ENCODE measurements around the gene CHST8.

The CHST8 gene

DNA sequence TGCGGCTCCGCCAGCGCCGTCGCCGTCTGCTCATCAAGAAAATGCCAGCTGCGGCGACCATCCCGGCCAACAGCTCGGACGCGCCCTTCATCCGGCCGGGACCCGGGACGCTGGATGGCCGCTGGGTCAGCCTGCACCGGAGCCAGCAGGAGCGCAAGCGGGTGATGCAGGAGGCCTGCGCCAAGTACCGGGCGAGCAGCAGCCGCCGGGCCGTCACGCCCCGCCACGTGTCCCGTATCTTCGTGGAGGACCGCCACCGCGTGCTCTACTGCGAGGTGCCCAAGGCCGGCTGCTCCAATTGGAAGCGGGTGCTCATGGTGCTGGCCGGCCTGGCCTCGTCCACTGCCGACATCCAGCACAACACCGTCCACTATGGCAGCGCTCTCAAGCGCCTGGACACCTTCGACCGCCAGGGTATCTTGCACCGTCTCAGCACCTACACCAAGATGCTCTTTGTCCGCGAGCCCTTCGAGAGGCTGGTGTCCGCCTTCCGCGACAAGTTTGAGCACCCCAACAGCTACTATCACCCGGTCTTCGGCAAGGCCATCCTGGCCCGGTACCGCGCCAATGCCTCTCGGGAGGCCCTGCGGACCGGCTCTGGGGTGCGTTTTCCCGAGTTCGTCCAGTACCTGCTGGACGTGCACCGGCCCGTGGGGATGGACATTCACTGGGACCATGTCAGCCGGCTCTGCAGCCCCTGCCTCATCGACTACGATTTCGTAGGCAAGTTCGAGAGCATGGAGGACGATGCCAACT, 150.5 kb downstream of the CHST8 start:
- no peak for DNase-seq (ENCODE audit: low read depth)
- TF ChIP-seq, protein P1, sequence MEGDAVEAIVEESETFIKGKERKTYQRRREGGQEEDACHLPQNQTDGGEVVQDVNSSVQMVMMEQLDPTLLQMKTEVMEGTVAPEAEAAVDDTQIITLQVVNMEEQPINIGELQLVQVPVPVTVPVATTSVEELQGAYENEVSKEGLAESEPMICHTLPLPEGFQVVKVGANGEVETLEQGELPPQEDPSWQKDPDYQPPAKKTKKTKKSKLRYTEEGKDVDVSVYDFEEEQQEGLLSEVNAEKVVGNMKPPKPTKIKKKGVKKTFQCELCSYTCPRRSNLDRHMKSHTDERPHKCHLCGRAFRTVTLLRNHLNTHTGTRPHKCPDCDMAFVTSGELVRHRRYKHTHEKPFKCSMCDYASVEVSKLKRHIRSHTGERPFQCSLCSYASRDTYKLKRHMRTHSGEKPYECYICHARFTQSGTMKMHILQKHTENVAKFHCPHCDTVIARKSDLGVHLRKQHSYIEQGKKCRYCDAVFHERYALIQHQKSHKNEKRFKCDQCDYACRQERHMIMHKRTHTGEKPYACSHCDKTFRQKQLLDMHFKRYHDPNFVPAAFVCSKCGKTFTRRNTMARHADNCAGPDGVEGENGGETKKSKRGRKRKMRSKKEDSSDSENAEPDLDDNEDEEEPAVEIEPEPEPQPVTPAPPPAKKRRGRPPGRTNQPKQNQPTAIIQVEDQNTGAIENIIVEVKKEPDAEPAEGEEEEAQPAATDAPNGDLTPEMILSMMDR (IDR thresholded peaks at IDR 0.05; ENCODE audit: low read depth, low read length, missing control alignments) = no peak
- no peak overlapping the region for H3K4me3 ChIP-seq (ENCODE audit: low read depth, low read length)

GRCh38 chr19:33772858-33773180, 151.1 kb downstream of the CHST8 start:
- TF ChIP-seq, protein P1 (IDR thresholded peaks at IDR 0.05; ENCODE audit: low read depth, low read length, missing control alignments) = no peak
- no peak overlapping the region for H3K4me3 ChIP-seq (ENCODE audit: low read depth, low read length)
- DNase-seq (ENCODE audit: low read depth) = no peak

DNA sequence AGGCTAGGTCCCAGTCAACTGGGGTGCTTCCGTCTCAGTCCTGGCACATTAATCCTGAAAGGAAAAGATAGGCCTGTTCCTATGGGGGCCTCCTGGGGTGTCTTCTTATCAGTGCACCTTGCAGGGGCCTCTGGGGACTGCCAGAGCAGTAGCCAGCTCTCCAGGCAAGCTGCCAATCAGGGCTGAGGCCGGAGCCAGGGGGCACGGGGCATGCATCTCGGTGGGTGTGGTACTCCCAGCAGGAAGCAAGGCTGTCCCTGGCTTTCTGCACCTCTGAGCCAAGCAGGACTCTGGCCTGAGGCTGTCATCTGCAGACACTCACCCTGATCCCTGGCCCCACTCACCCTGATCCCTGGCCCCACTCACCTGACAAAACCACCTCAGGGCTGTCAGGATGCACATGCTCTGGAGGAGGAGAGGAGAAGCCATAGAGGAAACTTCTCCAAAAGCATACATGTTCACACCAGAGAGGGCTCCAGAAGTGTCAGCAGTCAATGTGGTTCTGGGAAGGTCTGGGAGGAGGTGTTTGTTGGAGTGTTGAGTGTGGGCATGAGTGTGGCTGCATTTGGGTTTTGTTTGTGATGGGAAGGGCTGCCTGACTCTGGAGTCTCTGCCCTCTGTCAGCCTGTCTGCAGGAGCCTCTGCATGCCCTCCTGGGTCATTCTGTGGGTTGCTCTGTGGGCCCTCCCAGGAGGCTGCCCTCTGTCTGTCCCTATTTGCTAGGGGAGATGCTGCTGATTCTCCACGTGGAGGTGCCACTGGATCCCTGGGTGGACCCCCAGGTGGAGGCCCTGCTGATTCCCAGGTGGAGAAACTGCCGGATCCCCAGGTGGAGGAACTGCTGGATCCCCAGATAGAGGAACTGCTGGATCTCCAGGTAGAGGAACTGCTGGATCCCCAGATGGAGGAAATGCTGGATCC, 152.2 kb downstream of the CHST8 start:
- TF ChIP-seq, protein P1 (IDR thresholded peaks at IDR 0.05; ENCODE audit: low read depth, low read length, missing control alignments) = no peak
- DNase-seq (ENCODE audit: low read depth) = no peak
- no peak overlapping the region for H3K4me3 ChIP-seq (ENCODE audit: low read depth, low read length)

GRCh38 chr19:33774751-33775150, 153.0 kb downstream of the CHST8 start:
- DNase-seq (ENCODE audit: low read depth) = no peak
- no peak overlapping the region for H3K4me3 ChIP-seq (ENCODE audit: low read depth, low read length)
- TF ChIP-seq, protein P1 (IDR thresholded peaks at IDR 0.05; ENCODE audit: low read depth, low read length, missing control alignments) = no peak

DNA sequence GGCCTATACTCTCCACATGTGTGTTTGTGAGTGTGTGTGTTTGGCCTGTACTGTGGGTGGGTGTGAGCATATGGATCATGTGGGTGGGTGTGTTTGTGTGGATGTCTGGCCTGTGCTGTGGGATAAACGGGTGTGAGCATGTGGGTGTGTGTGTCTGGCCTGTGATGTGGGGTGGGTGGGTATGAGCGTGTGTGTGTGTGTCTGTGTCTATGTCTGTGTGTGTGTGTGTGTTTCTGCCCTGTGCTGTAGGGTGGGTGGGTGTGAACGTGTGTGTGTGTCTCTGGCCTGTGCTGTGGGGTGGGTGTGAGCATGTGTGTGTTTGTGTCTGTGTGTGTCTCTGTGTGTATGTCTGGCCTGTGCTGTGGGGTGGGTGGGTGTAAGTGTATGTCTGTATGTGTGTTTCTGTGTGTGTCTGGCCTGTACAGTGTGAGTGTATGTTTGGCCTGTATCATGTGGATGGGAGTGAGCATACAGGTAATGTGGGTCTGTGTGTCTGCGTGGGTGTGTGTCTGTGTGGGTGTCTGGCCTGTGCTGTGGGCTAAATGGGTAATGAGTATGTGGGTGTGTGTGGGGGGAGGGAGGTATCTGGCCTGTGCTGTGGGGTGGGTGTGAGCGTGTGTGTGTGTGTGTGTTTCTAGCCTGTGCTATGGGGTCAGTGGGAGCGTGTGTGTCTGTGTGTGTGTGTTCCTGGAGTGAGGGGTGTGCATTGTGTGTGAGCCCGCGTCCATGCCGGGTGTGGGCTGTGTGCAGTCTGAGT, 154.2 kb downstream of the CHST8 start:
- no peak for DNase-seq (ENCODE audit: low read depth)

DNA sequence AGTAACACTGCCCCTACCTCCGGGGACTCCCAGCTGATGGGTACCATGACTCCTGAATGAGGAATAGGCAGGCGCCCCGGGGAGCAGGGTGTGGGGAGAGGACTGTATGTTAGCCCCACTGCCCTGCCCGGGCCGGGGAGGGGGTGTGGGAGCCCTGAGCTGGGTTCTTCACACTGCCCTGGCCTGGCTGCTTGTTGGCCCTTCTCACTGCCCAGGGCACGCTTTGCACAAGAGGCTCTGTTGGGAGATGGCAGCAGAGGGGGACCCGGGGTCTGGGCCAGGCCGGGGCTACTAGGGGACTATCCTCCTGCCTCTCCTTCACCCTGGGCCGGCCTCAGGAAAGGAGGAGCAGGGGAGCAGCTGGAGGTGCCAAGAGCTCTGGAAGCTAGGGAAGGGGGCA, 155.6 kb downstream of the CHST8 start:
- DNase-seq (ENCODE audit: low read depth) = no peak
- H3K4me3 ChIP-seq (ENCODE audit: low read depth, low read length) = no peak overlapping the region
- TF ChIP-seq, protein P1 (IDR thresholded peaks at IDR 0.05; ENCODE audit: low read depth, low read length, missing control alignments) = no peak

More for the DNA sequence above, 154.2 kb downstream of the CHST8 start:
- no peak overlapping the region for H3K4me3 ChIP-seq (ENCODE audit: low read depth, low read length)
- TF ChIP-seq, protein P1 (IDR thresholded peaks at IDR 0.05; ENCODE audit: low read depth, low read length, missing control alignments) = no peak
